ENCODE data around the gene KCTD15.
A peak's percentile ranks its signal among the peaks of the same experiment; 100 is the strongest.
"Not testable (repeated sequence)": the region's sequence is repeated elsewhere in the genome, so short reads cannot be mapped to it uniquely, and the experiment has no call there.

Gene KCTD15

DNA sequence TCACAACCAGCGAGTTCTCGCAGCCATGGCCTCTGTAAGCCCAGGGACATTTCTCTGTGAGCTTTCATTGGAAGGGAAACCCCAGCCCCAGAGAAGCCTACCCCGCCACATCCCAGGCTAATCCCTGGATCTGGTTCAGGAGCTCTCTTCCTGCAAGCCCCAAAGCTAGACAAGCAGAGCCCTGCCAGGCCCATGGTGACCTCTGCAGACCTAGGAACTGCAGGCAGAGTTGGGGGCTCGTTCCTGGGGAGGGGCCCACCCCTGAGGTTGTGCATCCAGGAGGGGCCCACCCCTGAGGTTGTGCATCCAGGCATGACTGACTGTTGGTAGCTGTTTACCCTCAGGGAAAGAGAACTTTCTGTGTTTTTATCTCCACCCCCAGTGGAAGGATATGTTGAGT lies 21.7 kb downstream of the KCTD15 start:
- TF ChIP-seq, protein P1, sequence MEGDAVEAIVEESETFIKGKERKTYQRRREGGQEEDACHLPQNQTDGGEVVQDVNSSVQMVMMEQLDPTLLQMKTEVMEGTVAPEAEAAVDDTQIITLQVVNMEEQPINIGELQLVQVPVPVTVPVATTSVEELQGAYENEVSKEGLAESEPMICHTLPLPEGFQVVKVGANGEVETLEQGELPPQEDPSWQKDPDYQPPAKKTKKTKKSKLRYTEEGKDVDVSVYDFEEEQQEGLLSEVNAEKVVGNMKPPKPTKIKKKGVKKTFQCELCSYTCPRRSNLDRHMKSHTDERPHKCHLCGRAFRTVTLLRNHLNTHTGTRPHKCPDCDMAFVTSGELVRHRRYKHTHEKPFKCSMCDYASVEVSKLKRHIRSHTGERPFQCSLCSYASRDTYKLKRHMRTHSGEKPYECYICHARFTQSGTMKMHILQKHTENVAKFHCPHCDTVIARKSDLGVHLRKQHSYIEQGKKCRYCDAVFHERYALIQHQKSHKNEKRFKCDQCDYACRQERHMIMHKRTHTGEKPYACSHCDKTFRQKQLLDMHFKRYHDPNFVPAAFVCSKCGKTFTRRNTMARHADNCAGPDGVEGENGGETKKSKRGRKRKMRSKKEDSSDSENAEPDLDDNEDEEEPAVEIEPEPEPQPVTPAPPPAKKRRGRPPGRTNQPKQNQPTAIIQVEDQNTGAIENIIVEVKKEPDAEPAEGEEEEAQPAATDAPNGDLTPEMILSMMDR (IDR thresholded peaks at IDR 0.05; ENCODE audit: control insufficient read depth, insufficient read depth, low read depth, low read length, missing control alignments) = no peak
- no peak for DNase-seq (ENCODE audit: low read depth)
- H3K4me3 ChIP-seq (ENCODE audit: control insufficient read depth, low read depth, low read length) = no peak overlapping the region

DNA sequence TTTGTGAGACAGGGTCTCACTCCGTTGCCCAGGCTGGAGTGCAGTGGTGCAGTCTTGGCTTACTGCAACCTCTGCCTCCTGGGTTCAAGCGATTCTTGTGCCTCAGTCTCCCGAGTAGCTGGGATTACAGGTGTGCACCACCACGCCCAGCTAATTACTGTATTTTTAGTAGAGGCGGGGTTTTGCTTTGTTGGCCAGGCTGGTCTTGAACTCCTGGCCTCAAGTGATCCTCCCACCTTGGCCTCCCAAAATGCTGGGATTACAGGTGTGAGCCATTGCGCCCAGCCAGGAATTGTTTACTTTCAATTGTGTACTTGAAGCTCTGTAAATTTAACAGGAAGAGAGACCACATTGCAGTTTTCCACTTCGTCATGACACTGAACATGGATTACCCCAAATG lies 22.4 kb downstream of the KCTD15 start:
- not testable (repeated sequence) for DNase-seq (ENCODE audit: low read depth); H3K4me3 ChIP-seq (ENCODE audit: control insufficient read depth, low read depth, low read length)

GRCh38 chr19:33819506-33819879 lies 22.8 kb downstream of the KCTD15 start:
- TF ChIP-seq, protein P1 (IDR thresholded peaks at IDR 0.05; ENCODE audit: control insufficient read depth, insufficient read depth, low read depth, low read length, missing control alignments) = no peak
- H3K4me3 ChIP-seq (ENCODE audit: control insufficient read depth, low read depth, low read length) = peak overlapping the region; percentile 3
- DNase-seq (ENCODE audit: low read depth) = no peak

- TF ChIP-seq, protein P1 (IDR thresholded peaks at IDR 0.05; ENCODE audit: control insufficient read depth, insufficient read depth, low read depth, low read length, missing control alignments) = no peak
- DNase-seq (ENCODE audit: low read depth) = no peak
- peak overlapping the region; percentile 3 for H3K4me3 ChIP-seq (ENCODE audit: control insufficient read depth, low read depth, low read length)
These were observed 23.5 kb downstream of the KCTD15 start for GRCh38 chr19:33819880-33820781.

DNA sequence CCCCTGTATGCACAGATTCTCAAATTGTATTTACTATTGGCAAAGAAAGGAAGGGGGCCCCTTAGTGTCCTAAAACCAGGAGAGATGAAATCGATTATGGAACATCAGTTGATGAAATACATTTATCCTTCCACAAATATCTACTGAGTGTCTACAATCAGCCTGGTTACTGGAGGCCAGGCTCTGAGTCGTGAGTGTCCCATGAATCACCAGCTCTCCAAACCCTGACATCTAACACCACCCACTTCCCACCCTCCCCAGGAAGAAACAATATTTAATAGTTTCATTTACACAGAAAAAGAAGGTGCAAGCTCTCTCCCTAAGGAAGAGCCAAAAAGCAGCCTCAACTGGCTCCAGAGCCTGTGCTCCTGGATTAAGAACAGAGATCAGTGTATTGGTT lies 25.2 kb downstream of the KCTD15 start:
- TF ChIP-seq, protein P1 (IDR thresholded peaks at IDR 0.05; ENCODE audit: control insufficient read depth, insufficient read depth, low read depth, low read length, missing control alignments) = no peak
- no peak overlapping the region for H3K4me3 ChIP-seq (ENCODE audit: control insufficient read depth, low read depth, low read length)
- no peak for DNase-seq (ENCODE audit: low read depth)

DNA sequence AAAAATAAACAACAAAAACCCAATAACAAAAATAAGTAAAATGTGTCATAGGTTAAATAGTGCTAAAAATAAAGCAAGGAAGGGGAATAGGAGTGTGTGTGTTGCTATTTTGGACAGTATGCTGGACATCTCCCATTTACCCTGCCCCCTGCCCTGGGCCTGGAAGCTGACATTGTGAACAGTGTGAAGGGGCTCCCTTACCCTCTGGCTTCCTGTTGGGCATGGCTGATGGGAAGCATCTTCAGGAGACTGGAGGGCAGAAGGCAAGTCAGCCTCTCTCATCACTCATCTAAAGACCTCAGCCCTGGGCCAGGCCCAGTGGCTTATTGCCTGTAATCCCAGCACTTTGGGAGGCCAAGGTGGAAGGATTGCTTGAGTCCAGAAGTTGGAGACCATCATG lies 26.7 kb downstream of the KCTD15 start:
- TF ChIP-seq, protein P1 (IDR thresholded peaks at IDR 0.05; ENCODE audit: control insufficient read depth, insufficient read depth, low read depth, low read length, missing control alignments) = no peak
- H3K4me3 ChIP-seq (ENCODE audit: control insufficient read depth, low read depth, low read length) = no peak overlapping the region
- DNase-seq (ENCODE audit: low read depth) = no peak

DNA sequence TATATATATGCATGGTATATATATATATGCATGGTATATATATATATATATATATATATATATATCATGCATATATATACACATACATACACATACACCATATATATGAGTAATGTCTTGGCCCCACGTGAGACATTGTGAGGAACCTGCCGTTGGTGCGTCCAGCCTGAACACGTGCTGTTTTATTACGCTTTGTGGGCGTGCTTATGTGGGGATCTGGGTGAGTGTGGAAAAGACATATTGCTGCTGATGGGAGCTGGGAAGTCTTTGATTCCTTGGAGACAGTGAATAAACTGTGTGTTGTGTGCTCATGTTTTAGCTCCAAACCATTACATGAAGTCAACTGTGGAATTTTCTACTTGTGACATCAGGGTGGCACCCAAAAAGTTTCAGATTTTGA lies 28.9 kb downstream of the KCTD15 start:
- DNase-seq (ENCODE audit: low read depth) = no peak
- no peak overlapping the region for H3K4me3 ChIP-seq (ENCODE audit: control insufficient read depth, low read depth, low read length)
- TF ChIP-seq, protein P1 (IDR thresholded peaks at IDR 0.05; ENCODE audit: control insufficient read depth, insufficient read depth, low read depth, low read length, missing control alignments) = no peak
